ENCODE measurements around the gene C1orf74. TPM values are rescaled to one million over a fixed set of nuclear protein-coding genes. Genes with fewer than 3 reads are reported as not detected.

C1orf74 gene
- total RNA-seq, 1 donor from 2014 or later, result 3.7 TPM

GRCh38 chr1:209790286-209791193, 6.2 kb upstream of the C1orf74 start:
- Mint-ChIP-seq H3K4me3 (no peak overlapping the region), H3K27me3 (peaks cover 47% of the 10 kb centered on the region), H3K27ac (no peak overlapping the region), H3K36me3 (ENCODE audit: low read depth) (no peaks in the 10 kb centered on the region), H3K9me3 (peaks cover 1% of the 10 kb centered on the region), H3K4me1 (no peaks in the 10 kb centered on the region)
- ChIA-PET CTCF (no interaction called here), POLR2A (no interaction called here)
- ATAC-seq (ENCODE audit: low read depth) (no peak), DNase-seq (no peak)
- TF ChIP-seq CTCF (IDR thresholded peaks at IDR 0.05), result no peak
- intact Hi-C loops (cut with micrococcal nuclease), result no loop called here

GRCh38 chr1:209789245-209789644, 4.9 kb upstream of the C1orf74 start:
- ChIA-PET POLR2A (no interaction called here), CTCF (no interaction called here)
- Mint-ChIP-seq H3K9me3 (peaks cover 3% of the 10 kb centered on the region), H3K27me3 (peaks cover 38% of the 10 kb centered on the region), H3K4me3 (no peak overlapping the region), H3K27ac (no peak overlapping the region), H3K36me3 (ENCODE audit: low read depth) (peaks cover 3% of the 10 kb centered on the region), H3K4me1 (peaks cover 10% of the 10 kb centered on the region)
- intact Hi-C loops (cut with micrococcal nuclease), result loop anchor here (10.0 kb wide), 1 partner anchor 1466 kb away; the partner anchor contains the start of gene RCOR3
- ATAC-seq (ENCODE audit: low read depth) (no peak), DNase-seq (no peak)
- no peak for TF ChIP-seq CTCF (IDR thresholded peaks at IDR 0.05)

- POLR2A ChIA-PET, result interaction anchor here (0.9 to 1.0 kb wide), 3 partner anchors 9 to 32 kb away, joined by 3 to 4 read pairs (median 3); partner anchors contain the start of gene TRAF3IP3
- intact Hi-C loops (cut with micrococcal nuclease), result loop anchor here (10.0 kb wide), 1 partner anchor 1467 kb away; the partner anchor contains the start of gene RCOR3
- peaks cover 20% of the 10 kb centered on the region for H3K4me1 Mint-ChIP-seq
- peaks cover 26% of the 10 kb centered on the region for H3K27me3 Mint-ChIP-seq
- DNase-seq (no peak), ATAC-seq (ENCODE audit: low read depth) (no peak)
- H3K27ac Mint-ChIP-seq, result no peak overlapping the region
- no peak for TF ChIP-seq CTCF (IDR thresholded peaks at IDR 0.05)
- peaks cover 13% of the 10 kb centered on the region for H3K36me3 Mint-ChIP-seq (ENCODE audit: low read depth)
- H3K4me3 Mint-ChIP-seq, result no peak overlapping the region
- peaks cover 3% of the 10 kb centered on the region for H3K9me3 Mint-ChIP-seq
- CTCF ChIA-PET, result interaction anchor here (0.6 to 0.9 kb wide), 2 partner anchors 40 to 90 kb away, joined by 3 to 4 read pairs; partner anchors contain the start of gene UTP25
These were observed 3.2 kb upstream of the C1orf74 start for GRCh38 chr1:209787551-209787950.

GRCh38 chr1:209786146-209786545, 1.8 kb upstream of the C1orf74 start:
- intact Hi-C loops (cut with micrococcal nuclease), result loop anchor here (10.0 kb wide), 1 partner anchor 1469 kb away; the partner anchor contains the start of gene RCOR3
- POLR2A ChIA-PET, result no interaction called here
- H3K36me3 Mint-ChIP-seq (ENCODE audit: low read depth), result peaks cover 24% of the 10 kb centered on the region
- TF ChIP-seq CTCF (IDR thresholded peaks at IDR 0.05), result no peak
- no peak overlapping the region for H3K4me3 Mint-ChIP-seq
- H3K27ac Mint-ChIP-seq, result no peak overlapping the region
- CTCF ChIA-PET, result no interaction called here
- ATAC-seq (ENCODE audit: low read depth), result no peak
- peaks cover 3% of the 10 kb centered on the region for H3K9me3 Mint-ChIP-seq
- peaks cover 21% of the 10 kb centered on the region for H3K27me3 Mint-ChIP-seq
- peaks cover 20% of the 10 kb centered on the region for H3K4me1 Mint-ChIP-seq
- DNase-seq, result no peak

- H3K27ac Mint-ChIP-seq, result no peak overlapping the region
- peaks cover 26% of the 10 kb centered on the region for H3K36me3 Mint-ChIP-seq (ENCODE audit: low read depth)
- ATAC-seq (ENCODE audit: low read depth) (no peak), DNase-seq (no peak)
- peaks cover 3% of the 10 kb centered on the region for H3K9me3 Mint-ChIP-seq
- CTCF ChIA-PET, result no interaction called here
- POLR2A ChIA-PET, result interaction anchor here (3.2 to 3.5 kb wide), 2 partner anchors 17 to 30 kb away, joined by 34 to 50 read pairs; partner anchors contain the start of gene TRAF3IP3
- peaks cover 20% of the 10 kb centered on the region for H3K4me1 Mint-ChIP-seq
- intact Hi-C loops (cut with micrococcal nuclease), result loop anchor here (10.0 kb wide), 1 partner anchor 1469 kb away; the partner anchor contains the start of gene RCOR3
- peaks cover 18% of the 10 kb centered on the region for H3K27me3 Mint-ChIP-seq
- TF ChIP-seq CTCF (IDR thresholded peaks at IDR 0.05), result no peak
- H3K4me3 Mint-ChIP-seq, result no peak overlapping the region
These were observed 1.2 kb upstream of the C1orf74 start for GRCh38 chr1:209785592-209785991.

Data from activated B cell treated with CpG ODN at 0.5 μM for 24 hours (primary cell).